Activated CD4-positive, alpha-beta T cell treated with anti-CD3 and anti-CD28 coated beads for 4 hours (primary cell): ENCODE data around the gene DPP7.
A peak's percentile ranks its signal among the peaks of the same experiment; 100 is the strongest.

ENCODE experiments used
- DNase-seq, 2 donors: peaks; one replicate each; pipeline ENCODE4 v3.0.0-alpha.2; 2020

The DPP7 gene

GRCh38 chr9:137114613-137115393 is at the start of gene DPP7:
Gene DPP7 (minus strand): TSS chr9:137114733. CDS start chr9:137114713, 20 bp downstream.
- peak; percentile 75 to 82 for DNase-seq

GRCh38 chr9:137163805-137164204 is 49.3 kb upstream of the DPP7 start:
- DNase-seq, result no peak

GRCh38 chr9:137163365-137163715 is 48.8 kb upstream of the DPP7 start:
- no peak for DNase-seq

- DNase-seq, result no peak
These were observed 48.2 kb upstream of the DPP7 start for GRCh38 chr9:137162505-137163364.

- no peak for DNase-seq
These were observed 47.3 kb upstream of the DPP7 start for GRCh38 chr9:137161558-137162486.

- no peak for DNase-seq
These were observed 46.4 kb upstream of the DPP7 start for GRCh38 chr9:137160716-137161557.

GRCh38 chr9:137160054-137160425 is 45.5 kb upstream of the DPP7 start:
- DNase-seq, result no peak

GRCh38 chr9:137159105-137160053 is 44.8 kb upstream of the DPP7 start:
- no peak for DNase-seq

GRCh38 chr9:137158625-137159024 is 44.1 kb upstream of the DPP7 start:
- DNase-seq, result no peak

- no peak for DNase-seq
These were observed 43.3 kb upstream of the DPP7 start for GRCh38 chr9:137157618-137158415.

- peak; percentile 62 to 79 for DNase-seq
These were observed 42.2 kb upstream of the DPP7 start for GRCh38 chr9:137156567-137157375.

GRCh38 chr9:137152844-137153405 is 38.4 kb upstream of the DPP7 start:
- DNase-seq, result no peak

GRCh38 chr9:137150617-137151457 is 36.3 kb upstream of the DPP7 start:
- DNase-seq, result no peak

- DNase-seq, result no peak
These were observed 35.5 kb upstream of the DPP7 start for GRCh38 chr9:137149942-137150616.

GRCh38 chr9:137149363-137149762 is 34.8 kb upstream of the DPP7 start:
- DNase-seq, result no peak

GRCh38 chr9:137148661-137149060 is 34.1 kb upstream of the DPP7 start:
- no peak for DNase-seq

GRCh38 chr9:137148242-137148641 is 33.7 kb upstream of the DPP7 start:
- DNase-seq, result no peak
